ENCODE data around the gene ZBTB6.

The ZBTB6 gene

DNA sequence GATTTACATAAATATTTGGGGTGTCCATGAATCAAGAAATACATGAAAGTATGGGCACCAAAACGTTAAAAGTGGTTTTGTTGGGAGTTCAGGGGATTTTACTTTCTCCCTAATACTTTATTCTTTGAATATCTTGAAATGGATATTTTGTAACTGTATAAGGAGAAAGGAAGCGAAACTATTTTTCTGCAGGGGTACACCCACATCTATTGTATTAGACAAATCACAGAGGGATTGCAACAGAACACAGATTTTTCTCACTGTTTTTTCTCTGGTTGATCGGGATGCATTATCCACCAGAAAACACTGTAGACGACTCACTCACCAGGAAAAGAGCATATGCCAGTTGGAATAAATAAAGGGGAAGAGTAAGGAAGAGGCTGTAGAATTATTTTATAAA is 26.5 kb upstream of the ZBTB6 start (continued):
- TF ChIP-seq, protein P1, sequence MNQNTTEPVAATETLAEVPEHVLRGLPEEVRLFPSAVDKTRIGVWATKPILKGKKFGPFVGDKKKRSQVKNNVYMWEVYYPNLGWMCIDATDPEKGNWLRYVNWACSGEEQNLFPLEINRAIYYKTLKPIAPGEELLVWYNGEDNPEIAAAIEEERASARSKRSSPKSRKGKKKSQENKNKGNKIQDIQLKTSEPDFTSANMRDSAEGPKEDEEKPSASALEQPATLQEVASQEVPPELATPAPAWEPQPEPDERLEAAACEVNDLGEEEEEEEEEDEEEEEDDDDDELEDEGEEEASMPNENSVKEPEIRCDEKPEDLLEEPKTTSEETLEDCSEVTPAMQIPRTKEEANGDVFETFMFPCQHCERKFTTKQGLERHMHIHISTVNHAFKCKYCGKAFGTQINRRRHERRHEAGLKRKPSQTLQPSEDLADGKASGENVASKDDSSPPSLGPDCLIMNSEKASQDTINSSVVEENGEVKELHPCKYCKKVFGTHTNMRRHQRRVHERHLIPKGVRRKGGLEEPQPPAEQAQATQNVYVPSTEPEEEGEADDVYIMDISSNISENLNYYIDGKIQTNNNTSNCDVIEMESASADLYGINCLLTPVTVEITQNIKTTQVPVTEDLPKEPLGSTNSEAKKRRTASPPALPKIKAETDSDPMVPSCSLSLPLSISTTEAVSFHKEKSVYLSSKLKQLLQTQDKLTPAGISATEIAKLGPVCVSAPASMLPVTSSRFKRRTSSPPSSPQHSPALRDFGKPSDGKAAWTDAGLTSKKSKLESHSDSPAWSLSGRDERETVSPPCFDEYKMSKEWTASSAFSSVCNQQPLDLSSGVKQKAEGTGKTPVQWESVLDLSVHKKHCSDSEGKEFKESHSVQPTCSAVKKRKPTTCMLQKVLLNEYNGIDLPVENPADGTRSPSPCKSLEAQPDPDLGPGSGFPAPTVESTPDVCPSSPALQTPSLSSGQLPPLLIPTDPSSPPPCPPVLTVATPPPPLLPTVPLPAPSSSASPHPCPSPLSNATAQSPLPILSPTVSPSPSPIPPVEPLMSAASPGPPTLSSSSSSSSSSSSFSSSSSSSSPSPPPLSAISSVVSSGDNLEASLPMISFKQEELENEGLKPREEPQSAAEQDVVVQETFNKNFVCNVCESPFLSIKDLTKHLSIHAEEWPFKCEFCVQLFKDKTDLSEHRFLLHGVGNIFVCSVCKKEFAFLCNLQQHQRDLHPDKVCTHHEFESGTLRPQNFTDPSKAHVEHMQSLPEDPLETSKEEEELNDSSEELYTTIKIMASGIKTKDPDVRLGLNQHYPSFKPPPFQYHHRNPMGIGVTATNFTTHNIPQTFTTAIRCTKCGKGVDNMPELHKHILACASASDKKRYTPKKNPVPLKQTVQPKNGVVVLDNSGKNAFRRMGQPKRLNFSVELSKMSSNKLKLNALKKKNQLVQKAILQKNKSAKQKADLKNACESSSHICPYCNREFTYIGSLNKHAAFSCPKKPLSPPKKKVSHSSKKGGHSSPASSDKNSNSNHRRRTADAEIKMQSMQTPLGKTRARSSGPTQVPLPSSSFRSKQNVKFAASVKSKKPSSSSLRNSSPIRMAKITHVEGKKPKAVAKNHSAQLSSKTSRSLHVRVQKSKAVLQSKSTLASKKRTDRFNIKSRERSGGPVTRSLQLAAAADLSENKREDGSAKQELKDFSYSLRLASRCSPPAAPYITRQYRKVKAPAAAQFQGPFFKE (tag by site-specific recombination; IDR thresholded peaks at IDR 0.05; ENCODE audit: borderline replicate concordance): no peak
- no peak for TF ChIP-seq ZNF600 (tag by site-specific recombination; IDR thresholded peaks at IDR 0.05)
- TF ChIP-seq ZNF585B (tag by site-specific recombination; IDR thresholded peaks at IDR 0.05): no peak
- TF ChIP-seq ZNF202 (tag by site-specific recombination; IDR thresholded peaks at IDR 0.05; ENCODE audit: borderline replicate concordance): no peak
- TF ChIP-seq, protein P2, sequence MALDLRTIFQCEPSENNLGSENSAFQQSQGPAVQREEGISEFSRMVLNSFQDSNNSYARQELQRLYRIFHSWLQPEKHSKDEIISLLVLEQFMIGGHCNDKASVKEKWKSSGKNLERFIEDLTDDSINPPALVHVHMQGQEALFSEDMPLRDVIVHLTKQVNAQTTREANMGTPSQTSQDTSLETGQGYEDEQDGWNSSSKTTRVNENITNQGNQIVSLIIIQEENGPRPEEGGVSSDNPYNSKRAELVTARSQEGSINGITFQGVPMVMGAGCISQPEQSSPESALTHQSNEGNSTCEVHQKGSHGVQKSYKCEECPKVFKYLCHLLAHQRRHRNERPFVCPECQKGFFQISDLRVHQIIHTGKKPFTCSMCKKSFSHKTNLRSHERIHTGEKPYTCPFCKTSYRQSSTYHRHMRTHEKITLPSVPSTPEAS (tag by site-specific recombination; IDR thresholded peaks at IDR 0.05): no peak
- TF ChIP-seq ZXDB (tag by site-specific recombination; IDR thresholded peaks at IDR 0.05): no peak
- TF ChIP-seq ZSCAN16 (tag by site-specific recombination; IDR thresholded peaks at IDR 0.05): no peak
- TF ChIP-seq, protein P3, sequence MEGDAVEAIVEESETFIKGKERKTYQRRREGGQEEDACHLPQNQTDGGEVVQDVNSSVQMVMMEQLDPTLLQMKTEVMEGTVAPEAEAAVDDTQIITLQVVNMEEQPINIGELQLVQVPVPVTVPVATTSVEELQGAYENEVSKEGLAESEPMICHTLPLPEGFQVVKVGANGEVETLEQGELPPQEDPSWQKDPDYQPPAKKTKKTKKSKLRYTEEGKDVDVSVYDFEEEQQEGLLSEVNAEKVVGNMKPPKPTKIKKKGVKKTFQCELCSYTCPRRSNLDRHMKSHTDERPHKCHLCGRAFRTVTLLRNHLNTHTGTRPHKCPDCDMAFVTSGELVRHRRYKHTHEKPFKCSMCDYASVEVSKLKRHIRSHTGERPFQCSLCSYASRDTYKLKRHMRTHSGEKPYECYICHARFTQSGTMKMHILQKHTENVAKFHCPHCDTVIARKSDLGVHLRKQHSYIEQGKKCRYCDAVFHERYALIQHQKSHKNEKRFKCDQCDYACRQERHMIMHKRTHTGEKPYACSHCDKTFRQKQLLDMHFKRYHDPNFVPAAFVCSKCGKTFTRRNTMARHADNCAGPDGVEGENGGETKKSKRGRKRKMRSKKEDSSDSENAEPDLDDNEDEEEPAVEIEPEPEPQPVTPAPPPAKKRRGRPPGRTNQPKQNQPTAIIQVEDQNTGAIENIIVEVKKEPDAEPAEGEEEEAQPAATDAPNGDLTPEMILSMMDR (tag by site-specific recombination; IDR thresholded peaks at IDR 0.05): no peak
- TF ChIP-seq HOXC10 (CRISPR knock-in tag; IDR thresholded peaks at IDR 0.05): no peak
- TF ChIP-seq ZNF239 (tag by site-specific recombination; IDR thresholded peaks at IDR 0.05): no peak
- no peak for TF ChIP-seq ZNF785 (tag by site-specific recombination; IDR thresholded peaks at IDR 0.05)
- TF ChIP-seq ZNF621 (tag by site-specific recombination; IDR thresholded peaks at IDR 0.05): no peak
- TF ChIP-seq, protein P4, sequence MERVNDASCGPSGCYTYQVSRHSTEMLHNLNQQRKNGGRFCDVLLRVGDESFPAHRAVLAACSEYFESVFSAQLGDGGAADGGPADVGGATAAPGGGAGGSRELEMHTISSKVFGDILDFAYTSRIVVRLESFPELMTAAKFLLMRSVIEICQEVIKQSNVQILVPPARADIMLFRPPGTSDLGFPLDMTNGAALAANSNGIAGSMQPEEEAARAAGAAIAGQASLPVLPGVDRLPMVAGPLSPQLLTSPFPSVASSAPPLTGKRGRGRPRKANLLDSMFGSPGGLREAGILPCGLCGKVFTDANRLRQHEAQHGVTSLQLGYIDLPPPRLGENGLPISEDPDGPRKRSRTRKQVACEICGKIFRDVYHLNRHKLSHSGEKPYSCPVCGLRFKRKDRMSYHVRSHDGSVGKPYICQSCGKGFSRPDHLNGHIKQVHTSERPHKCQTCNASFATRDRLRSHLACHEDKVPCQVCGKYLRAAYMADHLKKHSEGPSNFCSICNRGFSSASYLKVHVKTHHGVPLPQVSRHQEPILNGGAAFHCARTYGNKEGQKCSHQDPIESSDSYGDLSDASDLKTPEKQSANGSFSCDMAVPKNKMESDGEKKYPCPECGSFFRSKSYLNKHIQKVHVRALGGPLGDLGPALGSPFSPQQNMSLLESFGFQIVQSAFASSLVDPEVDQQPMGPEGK (tag by site-specific recombination; IDR thresholded peaks at IDR 0.05): no peak

DNA sequence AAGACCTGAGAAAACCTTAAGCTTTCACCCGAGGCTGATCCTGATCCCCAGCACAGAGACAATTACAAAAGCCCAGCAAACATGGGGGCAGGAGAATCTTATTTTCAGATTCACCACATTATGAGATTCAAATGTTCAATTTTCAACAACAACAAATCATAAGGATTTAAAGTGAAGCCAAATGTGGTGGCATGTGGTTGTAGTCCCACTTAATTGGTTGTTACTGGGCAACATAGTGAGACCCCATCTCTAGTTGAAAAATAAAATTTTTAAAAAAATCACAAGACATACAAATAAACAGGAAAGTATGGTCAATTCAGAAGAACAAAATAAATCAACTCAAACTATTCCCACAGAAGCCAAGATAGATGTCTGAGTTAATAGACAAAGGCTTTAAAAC is 23.8 kb upstream of the ZBTB6 start:
- TF ChIP-seq ZNF514 (tag by site-specific recombination; IDR thresholded peaks at IDR 0.05): no peak
- TF ChIP-seq ZSCAN16 (tag by site-specific recombination; IDR thresholded peaks at IDR 0.05): no peak
- no peak for TF ChIP-seq ZNF274 (IDR thresholded peaks at IDR 0.05; ENCODE audit: low read length)
- TF ChIP-seq ZNF274 (tag by site-specific recombination; IDR thresholded peaks at IDR 0.05; ENCODE audit: borderline replicate concordance): no peak
- TF ChIP-seq TRIM28 (IDR thresholded peaks at IDR 0.05; ENCODE audit: borderline replicate concordance, low read length): no peak
- no peak for TF ChIP-seq ZSCAN23 (tag by site-specific recombination; IDR thresholded peaks at IDR 0.05)
- TF ChIP-seq ZNF133 (tag by site-specific recombination; IDR thresholded peaks at IDR 0.05): no peak
- CTCF ChIA-PET: no interaction called here
- Histone ChIP-seq H3K27ac (ENCODE audit: extremely low read depth, low read depth, low read length) (no peak overlapping the region), H3K9me3 (ENCODE audit: control insufficient read depth, insufficient read depth, low read depth, low read length) (no peaks in the 10 kb centered on the region), H3K4me1 (ENCODE audit: control insufficient read depth, insufficient read depth, low read length) (no peaks in the 10 kb centered on the region), H3K4me3 (ENCODE audit: low read depth, low read length) (no peak overlapping the region), H3K36me3 (ENCODE audit: control insufficient read depth in 2 of 2, insufficient read depth in 1 of 2, low read length in 2 of 2) (peaks cover 9 to 28% of the 10 kb centered on the region in 2 experiments; a peak in 2 of 3 replicates)
- POLR2A ChIA-PET: interaction anchor here (1.3 kb wide), 1 partner anchor 7 kb away, joined by 5 read pairs; no protein-coding TSS in a partner anchor

All from HEK293 (cell line).